ENCODE data around the gene SEC14L1. TPM values are rescaled to one million over a fixed set of nuclear protein-coding genes. Genes with fewer than 3 reads are reported as not detected.
A peak's percentile ranks its signal among the peaks of the same experiment; 100 is the strongest.

SEC14L1 gene
- total RNA-seq, 6 donors from 2014 or later, result 100 to 291 (median 145) TPM

DNA sequence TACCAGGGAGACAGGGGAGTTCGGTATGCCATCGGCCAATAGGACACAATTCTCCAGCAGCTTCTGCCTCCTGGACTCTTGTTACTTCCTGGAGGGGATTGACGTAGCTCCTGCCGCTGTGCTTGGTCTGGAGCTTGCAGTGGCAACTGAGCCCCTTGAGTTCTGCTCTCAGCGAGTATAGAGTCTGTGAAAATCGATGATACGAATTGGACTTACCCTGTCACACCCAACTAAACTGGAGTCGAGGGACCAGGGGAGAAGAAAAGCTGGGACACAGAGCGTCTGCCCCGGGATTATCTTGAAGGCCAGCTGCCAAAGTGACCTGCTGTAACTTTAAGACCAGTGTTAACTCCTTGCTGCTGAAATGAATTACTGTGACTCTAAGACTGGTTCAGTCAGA lies 22.2 kb downstream of the SEC14L1 start:
- no peak for DNase-seq
- TF ChIP-seq, protein P1, sequence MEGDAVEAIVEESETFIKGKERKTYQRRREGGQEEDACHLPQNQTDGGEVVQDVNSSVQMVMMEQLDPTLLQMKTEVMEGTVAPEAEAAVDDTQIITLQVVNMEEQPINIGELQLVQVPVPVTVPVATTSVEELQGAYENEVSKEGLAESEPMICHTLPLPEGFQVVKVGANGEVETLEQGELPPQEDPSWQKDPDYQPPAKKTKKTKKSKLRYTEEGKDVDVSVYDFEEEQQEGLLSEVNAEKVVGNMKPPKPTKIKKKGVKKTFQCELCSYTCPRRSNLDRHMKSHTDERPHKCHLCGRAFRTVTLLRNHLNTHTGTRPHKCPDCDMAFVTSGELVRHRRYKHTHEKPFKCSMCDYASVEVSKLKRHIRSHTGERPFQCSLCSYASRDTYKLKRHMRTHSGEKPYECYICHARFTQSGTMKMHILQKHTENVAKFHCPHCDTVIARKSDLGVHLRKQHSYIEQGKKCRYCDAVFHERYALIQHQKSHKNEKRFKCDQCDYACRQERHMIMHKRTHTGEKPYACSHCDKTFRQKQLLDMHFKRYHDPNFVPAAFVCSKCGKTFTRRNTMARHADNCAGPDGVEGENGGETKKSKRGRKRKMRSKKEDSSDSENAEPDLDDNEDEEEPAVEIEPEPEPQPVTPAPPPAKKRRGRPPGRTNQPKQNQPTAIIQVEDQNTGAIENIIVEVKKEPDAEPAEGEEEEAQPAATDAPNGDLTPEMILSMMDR (IDR thresholded peaks at IDR 0.05), result no peak
- Histone ChIP-seq H3K36me3 (peaks cover 0 to 26% (median 3%) of the 10 kb centered on the region in 4 donors), H3K27me3 (no peaks in the 10 kb centered on the region), H3K9me3 (peaks cover 8 to 10% (median 9%) of the 10 kb centered on the region in 4 donors), H3K4me1 (peaks cover 46 to 76% (median 68%) of the 10 kb centered on the region in 4 donors), H3K27ac (peak overlapping the region; percentile 47 to 82 (median 66)), H3K4me3 (peak overlapping the region in 1 of 4 donors; percentile 6)
- 44 to 50% methylated on average over 9 to 10 of the region's 10 CpGs for WGBS, 2 donors
- ATAC-seq (ENCODE audit: low FRiP score in 2 of 2), result peak in 1 of 2 donors; percentile 34

DNA sequence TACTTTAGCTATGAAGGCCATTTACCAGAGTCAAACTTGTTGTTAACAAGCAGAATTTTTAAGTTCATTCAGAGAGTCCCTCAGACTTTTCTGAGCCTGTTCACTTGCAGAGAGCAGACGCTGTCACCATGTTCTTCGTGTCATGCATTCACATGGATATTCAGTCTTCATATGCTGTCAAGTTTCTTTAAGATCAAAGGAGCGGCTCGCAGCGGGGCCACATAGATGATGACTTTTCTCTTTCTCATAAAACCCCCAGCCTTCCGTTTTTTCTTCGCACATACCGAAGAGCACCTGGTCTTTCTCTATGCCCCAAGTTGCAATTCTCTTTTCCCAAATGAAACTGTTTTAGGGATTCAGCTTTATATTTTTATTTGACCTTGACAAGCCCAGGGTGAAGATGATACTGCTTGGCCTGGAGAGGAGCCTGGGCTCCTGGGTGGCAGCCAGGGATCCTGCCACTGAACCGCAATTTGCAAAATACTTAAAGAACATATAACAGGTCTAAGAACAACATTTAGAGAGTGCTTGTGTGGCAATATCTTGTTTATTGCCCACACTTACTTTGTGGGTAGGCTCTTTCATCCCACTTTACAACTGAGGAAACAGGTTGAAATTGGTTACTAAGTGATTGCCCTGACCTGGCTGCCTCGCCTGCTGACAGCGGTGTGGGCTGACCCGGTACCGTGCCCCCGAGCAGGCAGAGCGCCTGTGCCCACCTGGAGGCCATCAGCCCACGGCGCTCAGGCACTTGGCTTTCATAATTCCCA lies 22.9 kb downstream of the SEC14L1 start:
- H3K27me3 ChIP-seq, result no peaks in the 10 kb centered on the region
- 66 to 74% methylated on average over 9 to 17 of the region's 17 CpGs for WGBS, 2 donors
- peak overlapping the region; percentile 56 to 82 (median 68) for H3K27ac ChIP-seq
- DNase-seq (peak in 1 of 2 donors; percentile 37), ATAC-seq (ENCODE audit: low FRiP score in 2 of 2) (peak in 1 of 2 donors; percentile 67)
- no peak for TF ChIP-seq POLR2AphosphoS5 (IDR thresholded peaks at IDR 0.05)
- TF ChIP-seq, protein P1 (IDR thresholded peaks at IDR 0.05), result no peak
- TF ChIP-seq EP300 (IDR thresholded peaks at IDR 0.05), result no peak
- no peak for TF ChIP-seq POLR2A (IDR thresholded peaks at IDR 0.05)
- peaks cover 0 to 21% (median 3%) of the 10 kb centered on the region in 4 donors for H3K36me3 ChIP-seq
- peaks cover 8 to 17% (median 15%) of the 10 kb centered on the region in 4 donors for H3K9me3 ChIP-seq
- peaks cover 46 to 72% (median 64%) of the 10 kb centered on the region in 4 donors for H3K4me1 ChIP-seq
- no peak overlapping the region for H3K4me3 ChIP-seq

DNA sequence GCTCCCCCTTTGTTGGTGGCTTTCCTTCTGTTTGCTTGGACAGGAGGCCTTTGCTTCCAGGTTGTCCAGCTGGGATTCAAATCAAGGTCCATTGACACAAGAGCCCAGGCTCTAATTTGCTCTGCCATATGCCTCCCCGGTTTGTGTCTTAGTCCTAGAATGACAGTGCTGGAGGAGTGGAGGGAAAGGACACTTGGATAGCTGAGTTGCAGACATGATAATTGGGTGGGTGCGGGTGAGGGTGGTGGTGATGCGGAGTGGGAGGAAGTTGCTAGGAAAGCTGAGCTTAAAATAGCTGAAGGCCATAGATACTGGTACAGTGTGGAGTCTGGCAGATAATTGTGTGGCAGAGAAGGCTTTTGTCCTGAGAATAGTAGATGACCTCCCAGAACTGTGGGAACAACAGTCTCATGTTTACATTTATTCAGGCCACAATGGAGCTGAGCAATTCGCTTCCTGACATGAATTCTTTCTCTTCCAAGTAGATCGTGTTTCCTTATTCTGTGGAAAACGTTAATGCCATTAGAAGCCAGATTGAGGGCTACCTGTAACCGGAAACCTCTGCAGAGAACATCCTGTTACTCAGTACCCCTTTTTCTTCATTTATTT lies 23.8 kb downstream of the SEC14L1 start:
- TF ChIP-seq EP300 (IDR thresholded peaks at IDR 0.05) (peak in 2 of 4 donors; percentile 18 to 25), POLR2AphosphoS5 (IDR thresholded peaks at IDR 0.05) (peak; percentile 10 to 50), POLR2A (IDR thresholded peaks at IDR 0.05) (no peak)
- TF ChIP-seq, protein P1 (IDR thresholded peaks at IDR 0.05), result no peak
- Histone ChIP-seq H3K4me3 (no peak overlapping the region), H3K27me3 (no peaks in the 10 kb centered on the region), H3K27ac (peak overlapping the region; percentile 56 to 82 (median 70)), H3K4me1 (peaks cover 42 to 72% (median 61%) of the 10 kb centered on the region in 4 donors), H3K36me3 (peaks cover 0 to 21% (median 3%) of the 10 kb centered on the region in 4 donors), H3K9me3 (peaks cover 8 to 18% (median 15%) of the 10 kb centered on the region in 4 donors)
- DNase-seq (no peak), ATAC-seq (ENCODE audit: low FRiP score in 2 of 2) (no peak)
- WGBS, 2 donors, result 52 to 57% methylated on average over 7 of the region's 7 CpGs

DNA sequence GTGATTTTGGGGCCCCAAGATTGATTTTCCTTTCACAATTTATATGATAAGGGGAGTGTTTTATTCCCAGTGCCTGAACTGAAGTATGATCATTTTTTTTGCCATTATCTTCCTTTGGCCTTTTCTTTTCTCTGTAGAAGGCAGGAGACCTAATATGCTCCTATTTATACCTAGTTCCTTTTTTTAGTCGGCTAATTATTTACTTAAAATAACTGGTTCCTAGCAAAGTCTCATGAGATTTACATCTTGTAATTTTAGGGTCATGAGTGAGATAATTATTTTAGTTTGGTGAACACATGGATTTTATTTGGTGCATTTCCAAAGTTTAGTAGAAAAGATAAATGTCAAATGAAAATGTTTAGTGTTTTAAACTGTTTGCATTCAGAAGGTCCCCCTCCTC lies 24.8 kb downstream of the SEC14L1 start:
- Histone ChIP-seq H3K4me1 (peaks cover 34 to 71% (median 51%) of the 10 kb centered on the region in 4 donors), H3K27me3 (no peaks in the 10 kb centered on the region), H3K36me3 (peaks cover 0 to 21% (median 3%) of the 10 kb centered on the region in 4 donors), H3K9me3 (peaks cover 8 to 18% (median 15%) of the 10 kb centered on the region in 4 donors), H3K4me3 (no peak overlapping the region), H3K27ac (peak overlapping the region; percentile 27 to 82 (median 60))
- ATAC-seq (ENCODE audit: low FRiP score in 2 of 2) (no peak), DNase-seq (no peak)
- TF ChIP-seq, protein P1 (IDR thresholded peaks at IDR 0.05), result no peak
- TF ChIP-seq POLR2A (IDR thresholded peaks at IDR 0.05) (no peak), EP300 (IDR thresholded peaks at IDR 0.05) (no peak), POLR2AphosphoS5 (IDR thresholded peaks at IDR 0.05) (no peak)
- 22 to 36% methylated on average over 1 of the region's 1 CpG for WGBS, 2 donors
